K562 (cell line): ENCODE data around the gene SRPK3. TPM values are rescaled to one million over a fixed set of nuclear protein-coding genes. Genes with fewer than 3 reads are reported as not detected.

Experiments
- CREB1 ChIP-seq, 2 experiments: sonication (generic) in 1 of 2; formaldehyde crosslinking in 1 of 2; IDR thresholded peaks; 2 replicates each; pipeline versions ENCODE4 v1.6.1 to v1.8.0; 2012 to 2022; ENCODE audit warnings: inconsistent platforms in 1 of 2, mild to moderate bottlenecking in 1 of 2, missing genetic modification reagents in 1 of 2, moderate library complexity in 1 of 2
- CTBP1 ChIP-seq: fragments of 450-650 bp; IDR thresholded peaks from 2 replicates; pipeline ENCODE4 v1.6.1; 2016; ENCODE audit warnings: borderline replicate concordance
- EGR1 ChIP-seq: fragments of 450-650 bp; conservative IDR thresholded peaks from 2 replicates; pipeline ENCODE4 v1.6.1; 2017; ENCODE audit warnings: mild to moderate bottlenecking
- FOSL1 ChIP-seq: fragments of 200-800 bp; sonication (Bioruptor generic); conservative IDR thresholded peaks from 2 replicates; pipeline ENCODE4 v1.6.1; 2016; ENCODE audit warnings: missing genetic modification characterization, missing compliant biosample characterization
- HCFC1 ChIP-seq: IDR thresholded peaks from 2 replicates; pipeline ENCODE4 v1.6.1; 2012; ENCODE audit warnings: low read depth, low read length, improper control_type of control experiment
- JUND ChIP-seq, 2 experiments: IDR thresholded peaks; 2 replicates in 1 of 2; 3 replicates in 1 of 2; pipeline ENCODE4 v1.6.1; 2011; ENCODE audit warnings: borderline replicate concordance in 2 of 2, low read depth in 2 of 2, low read length in 2 of 2, improper control_type of control experiment in 1 of 2, missing biosample characterization in 1 of 2, missing genetic modification characterization in 1 of 2, missing genetic modification reagents in 1 of 2
- KDM4B ChIP-seq, 2 experiments: fragments of 450-650 bp in 1 of 2; sonication (generic) in 1 of 2; IDR thresholded peaks; 2 replicates each; pipeline ENCODE4 v1.6.1; 2016 to 2017; ENCODE audit warnings: borderline replicate concordance in 2 of 2, antibody characterized with exemption in 1 of 2, low read depth in 1 of 2, mild to moderate bottlenecking in 1 of 2
- LEF1 ChIP-seq: fragments of 450-650 bp; IDR thresholded peaks from 2 replicates; pipeline ENCODE4 v1.6.1; 2016; ENCODE audit warnings: mild to moderate bottlenecking
- MEIS2 ChIP-seq: fragments of 450-650 bp; IDR thresholded peaks from 2 replicates; pipeline ENCODE4 v1.6.1; 2014; ENCODE audit warnings: mild to moderate bottlenecking; ENCODE audit not compliant: partially characterized antibody
- OTX1 ChIP-seq: fragments of 450-650 bp; formaldehyde crosslinking; IDR thresholded peaks from 2 replicates; pipeline ENCODE4 v1.4.0; 2022; ENCODE audit warnings: mild to moderate bottlenecking
- POLR2AphosphoS5 ChIP-seq: IDR thresholded peaks from 2 replicates; pipeline ENCODE4 v1.6.1; 2011; ENCODE audit warnings: mild to moderate bottlenecking, low read depth, low read length, moderate library complexity; ENCODE audit not compliant: control insufficient read depth, insufficient read depth
- RBM14 ChIP-seq: fragments of 200-400 bp; formaldehyde crosslinking; IDR thresholded peaks from 2 replicates; pipeline ENCODE4 v1.6.1; 2018; ENCODE audit warnings: low read depth, mild to moderate bottlenecking, low read length, moderate library complexity, borderline replicate concordance; ENCODE audit not compliant: insufficient read depth
- SMARCA4 ChIP-seq: fragments of 450-650 bp; IDR thresholded peaks from 2 replicates; pipeline ENCODE4 v1.6.1; 2016
- XRCC5 ChIP-seq: fragments of 200-400 bp; formaldehyde crosslinking; IDR thresholded peaks from 2 replicates; pipeline ENCODE4 v1.6.1; 2017; ENCODE audit warnings: low read depth, mild to moderate bottlenecking, low read length
- YY1 ChIP-seq, 3 experiments: IDR thresholded peaks; 2 replicates each; pipeline ENCODE4 v1.6.1; 2011; ENCODE audit warnings: low read length in 2 of 3, mild to moderate bottlenecking in 2 of 3, moderate library complexity in 2 of 3, borderline replicate concordance in 1 of 3, control low read depth in 1 of 3, low read depth in 1 of 3; ENCODE audit not compliant: insufficient read depth in 3 of 3, insufficient replicate concordance in 2 of 3, control insufficient read depth in 1 of 3, insufficient read length in 1 of 3; ENCODE audit errors: extremely low read depth in 1 of 3
- ZFX ChIP-seq: sonication (generic); formaldehyde crosslinking; IDR thresholded peaks from 2 replicates; pipeline ENCODE4 v1.8.0; 2022; ENCODE audit warnings: mild to moderate bottlenecking, missing genetic modification reagents, moderate library complexity
- polyA plus RNA-seq, 8 experiments: library from polyadenylated mRNA; depleted of rRNA in 4 of 8; stranded (reverse) in 5 of 8; unstranded in 3 of 8; fragments of >200 nt; fragmentation: Nextera tagmentation in 2 of 8; fragmentation: Illumina TruSeq in 1 of 8; extraction: Ambion mirVana in 2 of 8; extraction: Trizol in 1 of 8; gene quantifications; 2 replicates each; pipeline versions ENCODE4 v1.2.1 to v1.2.3, GENCODE V29; 2011 to 2014; ENCODE audit warnings: inconsistent platforms in 1 of 8, missing spikeins in 1 of 8
- total RNA-seq, 7 experiments: library from RNA; depleted of rRNA in 6 of 7; stranded (reverse); fragments of >200 nt in 6 of 7; fragmentation: Illumina TruSeq in 2 of 7; extraction: Trizol in 2 of 7; gene quantifications; 2 replicates each; pipeline versions ENCODE4 v1.2.1 to v1.2.3, GENCODE V29; 2011 to 2021; ENCODE audit warnings: low replicate concordance in 1 of 7
- TF ChIP-seq, protein P1 (sequence below), 2 experiments: fragments of 450-650 bp in 1 of 2; sonication (generic) in 1 of 2; formaldehyde crosslinking in 1 of 2; IDR thresholded peaks in 1 of 2; conservative IDR thresholded peaks in 1 of 2; 2 replicates each; pipeline versions ENCODE4 v1.6.1 to v1.8.1; 2016 to 2023; ENCODE audit warnings: mild to moderate bottlenecking in 2 of 2, moderate library complexity in 2 of 2, inconsistent platforms in 1 of 2, missing genetic modification reagents in 1 of 2
- TF ChIP-seq, protein P2 (sequence below): sonication (generic); formaldehyde crosslinking; IDR thresholded peaks from 2 replicates; pipeline ENCODE4 v1.8.0; 2022; ENCODE audit warnings: missing genetic modification reagents, mild to moderate bottlenecking, moderate library complexity, borderline replicate concordance
- TF ChIP-seq, protein P3 (sequence below): fragments of 450-650 bp; IDR thresholded peaks from 2 replicates; pipeline ENCODE4 v1.6.1; 2016; ENCODE audit warnings: antibody characterized with exemption
- TF ChIP-seq, protein P4 (sequence below): IDR thresholded peaks from 3 replicates; pipeline ENCODE4 v1.6.1; 2011; ENCODE audit warnings: borderline replicate concordance, mild to moderate bottlenecking; ENCODE audit not compliant: insufficient read length, insufficient read depth

Gene SRPK3
- total and polyA plus RNA-seq, 9 of the 15 experiments (the other 6 are each of a cell fraction or from before 2014, with no cell fraction given): 0.01 to 0.09 (median 0.04) TPM; not detected in 2

DNA sequence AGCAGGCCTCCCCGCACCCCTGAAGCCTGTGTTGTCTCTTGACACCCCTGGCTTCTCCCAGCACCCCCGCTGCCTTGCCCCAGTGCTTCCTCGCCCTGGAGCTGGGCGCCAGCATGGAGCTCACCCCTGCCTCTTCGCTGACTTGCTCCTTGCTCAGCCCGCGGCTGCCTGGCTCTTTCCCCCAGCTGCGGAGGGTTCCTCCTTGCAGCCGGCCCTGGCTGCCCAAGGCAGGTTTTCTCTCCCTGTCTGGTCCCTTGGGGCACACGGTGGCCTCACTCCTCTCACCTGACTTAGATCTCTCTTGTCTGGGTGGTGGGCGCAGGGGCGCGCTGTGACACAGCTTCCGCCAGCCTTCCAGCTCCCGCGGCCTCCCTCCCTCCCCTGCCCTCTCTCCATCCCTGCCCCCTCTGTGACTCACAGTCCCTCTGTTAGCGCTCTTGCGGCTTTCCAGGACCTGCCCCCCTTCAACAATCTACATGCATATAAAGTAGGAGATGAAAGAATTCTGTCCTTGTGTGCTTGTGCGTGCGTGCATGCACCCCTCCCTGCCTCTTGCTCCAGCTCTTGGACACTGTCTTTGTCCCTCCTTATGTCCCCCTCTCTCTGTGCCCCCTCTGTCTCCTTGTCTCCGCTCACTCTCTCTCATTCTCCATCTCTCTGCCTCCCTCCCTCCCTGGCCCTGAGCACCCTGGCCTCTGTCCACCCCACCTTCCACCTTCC, 14.6 kb upstream of the SRPK3 start (continued):
- TF ChIP-seq, protein P1, sequence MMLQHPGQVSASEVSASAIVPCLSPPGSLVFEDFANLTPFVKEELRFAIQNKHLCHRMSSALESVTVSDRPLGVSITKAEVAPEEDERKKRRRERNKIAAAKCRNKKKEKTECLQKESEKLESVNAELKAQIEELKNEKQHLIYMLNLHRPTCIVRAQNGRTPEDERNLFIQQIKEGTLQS (IDR thresholded peaks at IDR 0.05): peak; percentile 74
- TF ChIP-seq, protein P1 (CRISPR knock-in tag; conservative IDR thresholded peaks at IDR 0.05): no peak
- peak; percentile 89 for TF ChIP-seq FOSL1
- no peak for TF ChIP-seq CREB1 (IDR thresholded peaks at IDR 0.05)
- TF ChIP-seq CREB1 (CRISPR knock-in tag; IDR thresholded peaks at IDR 0.05): no peak; the same call in 1 of the 2 replicates
- TF ChIP-seq, protein P2, sequence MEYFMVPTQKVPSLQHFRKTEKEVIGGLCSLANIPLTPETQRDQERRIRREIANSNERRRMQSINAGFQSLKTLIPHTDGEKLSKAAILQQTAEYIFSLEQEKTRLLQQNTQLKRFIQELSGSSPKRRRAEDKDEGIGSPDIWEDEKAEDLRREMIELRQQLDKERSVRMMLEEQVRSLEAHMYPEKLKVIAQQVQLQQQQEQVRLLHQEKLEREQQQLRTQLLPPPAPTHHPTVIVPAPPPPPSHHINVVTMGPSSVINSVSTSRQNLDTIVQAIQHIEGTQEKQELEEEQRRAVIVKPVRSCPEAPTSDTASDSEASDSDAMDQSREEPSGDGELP (CRISPR knock-in tag): peak; percentile 37; the same call in 1 of the 2 replicates
- peak; percentile 66 for TF ChIP-seq POLR2AphosphoS5
- peak; percentile 17; the same call in 1 of the 2 replicates for TF ChIP-seq CTBP1
- 0 out of 2 replicates have a peak, but pooled peaks have one; percentile 9 for TF ChIP-seq XRCC5
- TF ChIP-seq, protein P3, sequence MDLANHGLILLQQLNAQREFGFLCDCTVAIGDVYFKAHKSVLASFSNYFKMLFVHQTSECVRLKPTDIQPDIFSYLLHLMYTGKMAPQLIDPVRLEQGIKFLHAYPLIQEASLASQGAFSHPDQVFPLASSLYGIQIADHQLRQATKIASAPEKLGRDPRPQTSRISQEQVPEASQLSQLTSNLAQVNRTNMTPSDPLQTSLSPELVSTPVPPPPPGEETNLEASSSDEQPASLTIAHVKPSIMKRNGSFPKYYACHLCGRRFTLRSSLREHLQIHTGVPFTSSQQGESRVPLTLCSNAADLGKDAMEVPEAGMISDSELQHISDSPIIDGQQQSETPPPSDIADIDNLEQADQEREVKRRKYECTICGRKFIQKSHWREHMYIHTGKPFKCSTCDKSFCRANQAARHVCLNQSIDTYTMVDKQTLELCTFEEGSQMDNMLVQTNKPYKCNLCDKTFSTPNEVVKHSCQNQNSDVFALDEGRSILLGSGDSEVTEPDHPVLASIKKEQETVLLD: 0 out of 2 replicates have a peak, but pooled peaks have one; percentile 35
- TF ChIP-seq KDM4B (IDR thresholded peaks at IDR 0.05; ENCODE audit: borderline replicate concordance in 2 of 2, low read depth in 1 of 2): 0 out of 4 replicates have a peak, but pooled peaks of 1 of the 2 experiments have one; percentile 41
- TF ChIP-seq JUND (IDR thresholded peaks at IDR 0.05; ENCODE audit: borderline replicate concordance, low read depth, low read length): peak; percentile 91
- peak; percentile 83; the same call in 2 of the 3 replicates for TF ChIP-seq JUND (tag; IDR thresholded peaks at IDR 0.05; ENCODE audit: borderline replicate concordance, low read depth, low read length)
- TF ChIP-seq HCFC1: peak; percentile 23; the same call in 1 of the 2 replicates
- peak; percentile 46; the same call in 1 of the 2 replicates for TF ChIP-seq EGR1
- peak; percentile 48; the same call in 1 of the 2 replicates for TF ChIP-seq SMARCA4
- TF ChIP-seq LEF1: peak; percentile 62; the same call in 1 of the 2 replicates
- TF ChIP-seq RBM14: 0 out of 2 replicates have a peak, but pooled peaks have one; percentile 74
- peak; percentile 26; the same call in 1 of the 2 replicates for TF ChIP-seq ZFX
- TF ChIP-seq, protein P4, sequence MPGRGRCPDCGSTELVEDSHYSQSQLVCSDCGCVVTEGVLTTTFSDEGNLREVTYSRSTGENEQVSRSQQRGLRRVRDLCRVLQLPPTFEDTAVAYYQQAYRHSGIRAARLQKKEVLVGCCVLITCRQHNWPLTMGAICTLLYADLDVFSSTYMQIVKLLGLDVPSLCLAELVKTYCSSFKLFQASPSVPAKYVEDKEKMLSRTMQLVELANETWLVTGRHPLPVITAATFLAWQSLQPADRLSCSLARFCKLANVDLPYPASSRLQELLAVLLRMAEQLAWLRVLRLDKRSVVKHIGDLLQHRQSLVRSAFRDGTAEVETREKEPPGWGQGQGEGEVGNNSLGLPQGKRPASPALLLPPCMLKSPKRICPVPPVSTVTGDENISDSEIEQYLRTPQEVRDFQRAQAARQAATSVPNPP: no peak
- peak; percentile 58; the same call in 1 of the 2 replicates for TF ChIP-seq OTX1
- peak; percentile 33 for TF ChIP-seq MEIS2
- TF ChIP-seq YY1 (IDR thresholded peaks at IDR 0.05; ENCODE audit: borderline replicate concordance in 1 of 3, control insufficient read depth in 1 of 3, extremely low read depth in 1 of 3, insufficient read depth in 3 of 3, insufficient read length in 1 of 3, insufficient replicate concordance in 2 of 3, low read depth in 1 of 3, low read length in 2 of 3): peak in 1 of 3 experiments; percentile 25
